ENCODE data around the gene SAC3D1. TPM values are rescaled to one million over a fixed set of nuclear protein-coding genes. Genes with fewer than 3 reads are reported as not detected.

Gene SAC3D1
- total RNA-seq, 1 donor: 10.4 TPM

DNA sequence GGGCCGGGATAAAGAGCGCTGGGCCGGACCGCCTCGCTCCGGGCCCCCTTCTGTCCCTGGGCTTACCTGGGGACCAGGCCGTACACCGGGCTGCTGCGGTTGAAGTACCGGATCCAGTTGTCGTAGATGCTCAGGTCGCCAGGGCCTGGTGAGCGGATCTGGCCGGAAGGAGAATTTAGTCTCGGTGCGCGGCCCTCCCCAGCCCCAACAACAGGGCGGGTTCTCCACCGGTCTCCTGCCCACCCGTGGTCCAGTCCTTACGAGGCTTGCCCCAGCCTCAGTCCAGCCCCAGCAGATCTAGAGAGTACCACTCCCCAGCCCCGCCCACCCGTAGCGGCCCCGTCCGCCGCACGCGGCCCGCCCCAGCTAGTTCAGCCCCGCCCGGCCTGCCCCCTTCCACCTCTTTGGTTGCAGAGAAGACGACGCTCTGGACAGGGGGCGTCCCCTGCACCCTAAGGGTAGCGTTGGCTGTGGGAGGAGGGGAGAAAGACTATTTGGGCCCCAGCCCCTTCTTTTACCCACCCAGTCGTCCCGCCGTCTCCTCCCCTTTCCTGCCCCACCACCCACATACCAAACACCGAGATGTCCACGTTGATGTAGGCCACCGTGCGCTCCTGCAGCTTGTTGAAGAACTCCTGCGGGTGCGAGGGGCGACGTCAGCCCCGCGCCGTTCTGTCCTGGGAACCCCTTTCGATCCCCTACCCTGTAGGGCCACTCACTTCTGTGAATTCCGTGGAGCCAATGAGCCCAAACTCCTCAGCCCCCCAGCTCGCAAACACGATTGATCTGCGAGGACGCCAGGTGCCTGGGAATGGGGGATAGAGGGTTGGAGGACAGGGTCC lies 6.8 kb downstream of the SAC3D1 start:
- TF ChIP-seq, protein P1, sequence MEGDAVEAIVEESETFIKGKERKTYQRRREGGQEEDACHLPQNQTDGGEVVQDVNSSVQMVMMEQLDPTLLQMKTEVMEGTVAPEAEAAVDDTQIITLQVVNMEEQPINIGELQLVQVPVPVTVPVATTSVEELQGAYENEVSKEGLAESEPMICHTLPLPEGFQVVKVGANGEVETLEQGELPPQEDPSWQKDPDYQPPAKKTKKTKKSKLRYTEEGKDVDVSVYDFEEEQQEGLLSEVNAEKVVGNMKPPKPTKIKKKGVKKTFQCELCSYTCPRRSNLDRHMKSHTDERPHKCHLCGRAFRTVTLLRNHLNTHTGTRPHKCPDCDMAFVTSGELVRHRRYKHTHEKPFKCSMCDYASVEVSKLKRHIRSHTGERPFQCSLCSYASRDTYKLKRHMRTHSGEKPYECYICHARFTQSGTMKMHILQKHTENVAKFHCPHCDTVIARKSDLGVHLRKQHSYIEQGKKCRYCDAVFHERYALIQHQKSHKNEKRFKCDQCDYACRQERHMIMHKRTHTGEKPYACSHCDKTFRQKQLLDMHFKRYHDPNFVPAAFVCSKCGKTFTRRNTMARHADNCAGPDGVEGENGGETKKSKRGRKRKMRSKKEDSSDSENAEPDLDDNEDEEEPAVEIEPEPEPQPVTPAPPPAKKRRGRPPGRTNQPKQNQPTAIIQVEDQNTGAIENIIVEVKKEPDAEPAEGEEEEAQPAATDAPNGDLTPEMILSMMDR (IDR thresholded peaks at IDR 0.05; ENCODE audit: insufficient read depth, low read depth, low read length): no peak
- H3K4me3 ChIP-seq (ENCODE audit: low read depth, low read length): peak overlapping the region; percentile 40
- DNase-seq (ENCODE audit: low read depth): no peak

DNA sequence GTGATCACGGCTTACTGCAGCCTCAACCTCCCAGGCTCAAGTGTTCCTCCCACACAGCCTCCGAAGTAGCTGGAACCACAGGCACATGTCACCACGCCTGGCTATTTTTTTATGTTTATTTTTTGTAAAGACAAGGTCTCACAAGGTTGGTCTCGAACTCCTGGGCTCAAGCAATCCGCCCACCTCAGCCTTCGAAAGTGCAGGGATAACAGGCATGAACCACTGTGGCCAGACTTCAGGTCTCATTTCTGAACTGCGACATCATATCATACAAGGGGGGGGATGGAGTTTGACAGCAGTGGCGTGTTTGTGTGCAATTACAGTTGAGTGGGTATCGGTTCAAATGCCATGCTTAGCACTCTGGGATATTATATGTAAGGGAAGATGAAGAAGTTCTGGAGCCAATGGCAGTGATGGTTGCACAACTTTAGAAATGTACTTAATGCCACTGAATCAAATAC lies 10.4 kb downstream of the SAC3D1 start:
- no peak overlapping the region for H3K4me3 ChIP-seq (ENCODE audit: low read depth, low read length)
- no peak for DNase-seq (ENCODE audit: low read depth)
- TF ChIP-seq, protein P1 (IDR thresholded peaks at IDR 0.05; ENCODE audit: insufficient read depth, low read depth, low read length): no peak

DNA sequence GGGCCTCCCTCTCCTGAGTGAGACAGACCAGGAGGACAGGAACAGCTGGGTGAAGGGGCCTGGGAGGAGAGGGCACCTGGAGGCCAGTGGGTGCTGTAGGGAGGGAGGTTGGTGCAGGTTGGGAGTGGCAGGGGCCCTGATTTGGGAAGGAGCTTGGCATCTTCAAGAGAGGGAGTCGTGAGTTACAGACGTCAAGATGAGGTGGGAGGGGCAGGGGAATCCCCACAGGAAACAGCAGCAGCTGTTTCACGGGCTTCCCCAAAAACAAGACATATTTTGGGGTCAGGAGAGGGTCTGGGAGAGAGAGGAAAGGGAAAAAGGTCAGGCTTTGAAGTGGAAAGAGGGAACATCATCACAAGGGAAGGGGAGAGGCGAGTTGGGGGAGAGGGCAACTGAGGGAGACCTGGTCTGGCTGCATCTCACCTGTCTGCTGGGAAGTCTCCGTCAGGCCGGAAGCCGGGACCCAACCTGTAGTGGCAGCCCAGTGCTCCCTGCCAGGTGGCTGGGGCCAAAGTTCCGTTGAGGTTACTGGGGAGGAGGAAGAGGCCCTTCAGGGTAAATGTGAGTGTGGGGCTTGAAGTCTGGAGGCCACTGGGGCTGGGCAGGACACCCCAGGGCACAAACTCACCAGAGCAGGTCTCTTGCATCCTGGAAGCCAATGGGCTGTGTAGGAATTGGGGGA lies 13.0 kb downstream of the SAC3D1 start:
- no peak for DNase-seq (ENCODE audit: low read depth)
- no peak overlapping the region for H3K4me3 ChIP-seq (ENCODE audit: low read depth, low read length)
- TF ChIP-seq, protein P1 (IDR thresholded peaks at IDR 0.05; ENCODE audit: insufficient read depth, low read depth, low read length): no peak

DNA sequence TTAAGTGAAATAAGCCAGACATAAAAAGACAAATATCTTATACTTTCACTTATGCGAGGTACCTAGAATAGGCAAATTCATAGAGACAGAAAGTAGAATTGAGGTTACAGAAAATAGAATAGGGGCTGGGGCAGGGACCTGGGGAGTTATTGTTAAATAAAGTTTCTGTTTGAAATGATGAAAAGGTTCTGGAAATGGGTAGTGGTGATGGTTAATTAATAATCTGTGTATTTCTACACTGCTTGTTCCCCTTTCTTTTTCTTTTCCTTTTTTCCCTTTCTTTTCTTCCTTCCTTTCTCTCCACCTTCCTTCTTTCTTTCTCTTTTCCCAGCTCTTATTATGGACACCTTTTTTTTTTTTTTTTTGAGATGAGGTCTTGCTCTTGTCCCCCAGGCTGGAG lies 14.5 kb downstream of the SAC3D1 start:
- TF ChIP-seq, protein P1 (IDR thresholded peaks at IDR 0.05; ENCODE audit: insufficient read depth, low read depth, low read length): no peak
- no peak for DNase-seq (ENCODE audit: low read depth)
- no peak overlapping the region for H3K4me3 ChIP-seq (ENCODE audit: low read depth, low read length)

DNA sequence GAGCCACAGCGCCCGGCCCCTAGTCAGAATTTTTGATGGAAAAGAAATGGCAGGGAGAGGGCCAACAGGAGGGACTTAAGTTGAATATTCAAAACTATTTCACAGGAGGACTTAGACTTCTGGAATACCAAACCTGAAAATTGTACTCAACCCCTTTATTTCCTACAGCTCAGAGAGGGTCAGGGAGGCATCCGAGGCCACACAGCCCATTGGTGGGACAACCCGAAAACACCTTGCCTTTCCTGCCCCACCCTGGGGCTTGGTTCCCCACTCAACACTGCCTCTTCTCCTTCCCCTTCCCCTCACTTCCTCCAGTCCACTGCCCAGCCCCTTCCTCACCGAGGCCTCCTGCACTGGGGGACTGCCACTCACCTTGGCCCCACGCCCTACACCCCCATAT lies 16.0 kb downstream of the SAC3D1 start:
- H3K4me3 ChIP-seq (ENCODE audit: low read depth, low read length): no peak overlapping the region
- TF ChIP-seq, protein P1 (IDR thresholded peaks at IDR 0.05; ENCODE audit: insufficient read depth, low read depth, low read length): no peak
- DNase-seq (ENCODE audit: low read depth): no peak

DNA sequence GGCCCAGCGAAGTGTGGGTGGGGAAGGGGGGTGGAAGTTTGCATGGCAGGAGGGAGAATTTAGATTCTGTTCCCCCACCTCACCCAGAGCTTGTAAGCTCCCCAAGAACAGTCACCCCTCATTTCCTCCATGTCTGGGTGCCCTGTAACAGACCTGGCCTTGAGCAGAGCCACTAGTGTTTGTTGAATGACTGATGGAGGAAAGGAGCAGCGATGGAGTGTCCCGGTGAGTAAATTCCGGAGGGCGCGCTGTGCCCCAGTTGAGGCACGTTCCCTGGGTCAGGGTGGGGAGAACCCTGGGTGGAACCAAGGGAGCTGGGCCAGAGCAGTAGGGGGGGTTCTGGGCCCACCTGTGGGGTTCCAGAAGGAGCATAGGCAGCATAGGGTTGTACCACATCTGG lies 16.5 kb downstream of the SAC3D1 start:
- no peak overlapping the region for H3K4me3 ChIP-seq (ENCODE audit: low read depth, low read length)
- DNase-seq (ENCODE audit: low read depth): no peak
- TF ChIP-seq, protein P1 (IDR thresholded peaks at IDR 0.05; ENCODE audit: insufficient read depth, low read depth, low read length): no peak

Measured in fibroblast of villous mesenchyme (primary cell).